Stimulated activated CD4-positive, alpha-beta T cell treated with anti-CD3 and anti-CD28 coated beads, Interleukin-12 subunit alpha, Interleukin-12 subunit beta, amount 100 ng/mL, for 4 hours (primary cell): Measurements from ENCODE around the gene PSD2.

Experiments used
- DNase-seq: peaks from one replicate; pipeline ENCODE4 v3.0.0-alpha.2; 2020

PSD2 gene

DNA sequence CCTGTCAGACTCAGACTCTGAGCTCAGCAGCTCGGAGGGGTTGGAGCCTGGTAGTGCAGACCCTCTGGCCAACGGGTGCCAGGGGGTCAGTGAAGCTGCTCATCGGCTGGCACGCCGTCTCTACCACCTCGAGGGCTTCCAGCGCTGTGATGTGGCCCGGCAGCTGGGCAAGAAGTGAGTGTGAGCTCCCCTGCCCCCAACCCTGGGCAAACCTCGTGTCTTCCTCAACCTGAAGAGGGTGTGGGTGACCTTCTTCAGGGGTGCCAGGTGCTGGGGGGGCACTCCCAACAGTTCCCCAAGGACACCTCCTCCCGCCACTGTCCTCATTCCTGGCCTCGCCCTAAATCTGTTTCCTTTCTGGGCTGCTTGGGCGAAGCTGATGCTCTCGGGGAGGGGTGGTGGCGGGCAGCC, 18.6 kb downstream of the PSD2 start:
- DNase-seq: no peak

GRCh38 chr5:139814704-139815280, 19.2 kb downstream of the PSD2 start:
- DNase-seq: no peak

DNA sequence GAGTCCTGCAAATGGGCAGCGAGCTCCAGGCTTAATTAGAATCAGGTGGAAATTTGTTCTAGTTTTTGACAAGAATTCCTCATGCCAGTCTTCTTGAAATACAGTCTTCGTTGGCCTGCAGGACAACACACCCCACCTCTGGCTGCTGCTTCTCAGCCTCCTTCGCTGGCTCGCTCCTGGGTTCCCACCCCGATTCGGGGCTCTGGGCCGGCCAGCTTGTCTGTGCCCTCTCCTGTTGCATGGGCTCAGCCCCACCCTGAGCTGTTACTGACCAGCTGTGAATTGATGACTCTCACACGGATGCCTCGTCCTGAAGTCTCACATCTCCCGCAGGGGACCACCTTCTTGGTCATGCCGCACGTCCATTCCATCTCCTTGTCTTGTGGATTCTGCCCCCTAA, 21.0 kb downstream of the PSD2 start:
- DNase-seq: no peak

- DNase-seq: no peak
Observed at GRCh38 chr5:139817362-139817761, 21.8 kb downstream of the PSD2 start.

DNA sequence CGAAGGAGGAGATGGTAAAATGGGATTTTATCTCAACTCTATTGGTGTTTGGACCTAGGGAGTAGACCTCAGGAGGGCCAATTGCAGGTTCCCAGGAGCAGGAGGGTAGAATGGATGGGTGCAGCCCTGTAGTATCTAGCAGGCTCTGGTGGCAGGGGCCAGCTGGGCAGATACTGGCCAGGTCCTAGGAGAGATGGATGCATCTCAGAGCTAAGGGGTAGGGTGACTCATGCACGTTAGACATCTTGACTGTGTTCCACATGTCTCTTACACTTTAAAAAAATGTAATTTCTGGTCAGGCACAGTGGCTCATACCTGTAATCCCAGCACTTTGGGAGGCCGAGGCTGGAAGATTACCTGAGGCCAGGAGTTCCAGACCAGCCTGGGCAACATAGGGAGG, 22.4 kb downstream of the PSD2 start:
- no peak for DNase-seq

- DNase-seq: no peak
Observed at GRCh38 chr5:139820130-139820529, 24.5 kb downstream of the PSD2 start.

- DNase-seq: no peak
Observed at GRCh38 chr5:139820606-139821005, 25.0 kb downstream of the PSD2 start.

GRCh38 chr5:139821806-139822552, 26.4 kb downstream of the PSD2 start:
- DNase-seq: no peak

DNA sequence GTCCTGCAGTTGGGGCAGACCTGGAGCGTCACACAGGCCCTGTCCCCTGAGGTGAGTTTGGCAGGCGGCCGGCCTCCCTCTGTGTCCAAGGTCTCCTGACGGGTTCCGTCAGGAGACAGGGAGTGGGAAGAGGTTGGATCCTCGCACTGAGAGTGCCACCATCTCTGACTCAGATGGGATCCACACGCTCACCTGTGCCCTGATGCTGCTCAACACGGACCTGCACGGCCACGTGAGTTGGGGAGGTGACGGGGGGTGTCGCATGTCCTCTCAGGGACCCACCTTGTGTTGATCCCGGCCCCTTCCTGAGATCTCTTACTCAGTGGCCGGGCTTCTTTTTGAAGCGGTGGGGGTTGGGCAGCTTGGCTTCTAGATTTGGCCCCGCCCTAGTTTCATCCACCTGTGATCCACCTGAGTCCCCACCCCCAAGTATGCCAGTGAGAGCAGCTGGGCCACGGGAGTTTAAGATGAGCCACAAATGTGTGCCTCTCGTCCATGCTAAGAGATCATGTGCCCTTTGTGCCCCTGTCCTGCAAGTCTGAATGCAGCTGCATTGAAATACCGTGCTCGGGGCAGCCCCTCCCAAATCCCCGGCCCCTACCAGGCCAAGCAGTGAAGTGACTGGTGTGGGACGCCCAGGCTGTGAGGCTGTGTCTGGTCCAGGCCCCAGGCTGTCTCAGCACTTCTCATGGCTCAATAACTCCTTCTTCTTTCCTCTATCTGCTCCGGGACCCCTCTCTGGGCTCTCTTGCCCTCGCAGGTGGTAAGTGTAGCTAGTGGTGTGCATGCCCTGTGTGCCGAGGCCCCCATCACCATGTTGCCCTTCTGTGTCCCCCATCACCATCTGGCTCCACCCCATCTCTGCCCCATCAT, 27.2 kb downstream of the PSD2 start:
- DNase-seq: no peak

GRCh38 chr5:139823757-139824355, 28.2 kb downstream of the PSD2 start:
- DNase-seq: no peak

DNA sequence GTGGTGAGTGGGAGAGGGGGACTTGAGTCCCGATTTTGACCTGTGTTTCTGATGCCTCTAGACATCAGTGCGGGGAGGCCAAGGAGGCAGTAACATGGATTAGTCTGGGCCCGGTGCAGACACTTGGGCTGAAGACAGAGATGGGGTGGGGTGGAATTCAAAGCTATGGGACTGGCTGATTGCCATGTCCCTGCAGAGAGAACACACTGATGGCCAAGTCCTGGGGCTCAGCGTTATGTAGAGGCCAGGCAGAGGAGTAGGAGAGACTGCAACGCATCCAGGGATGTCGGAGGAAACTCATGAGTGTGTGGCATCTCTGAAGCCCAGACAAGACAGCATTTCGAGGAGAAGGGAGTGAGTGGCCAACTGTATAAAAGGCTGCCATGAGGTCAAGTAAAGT, 30.1 kb downstream of the PSD2 start:
- no peak for DNase-seq

DNA sequence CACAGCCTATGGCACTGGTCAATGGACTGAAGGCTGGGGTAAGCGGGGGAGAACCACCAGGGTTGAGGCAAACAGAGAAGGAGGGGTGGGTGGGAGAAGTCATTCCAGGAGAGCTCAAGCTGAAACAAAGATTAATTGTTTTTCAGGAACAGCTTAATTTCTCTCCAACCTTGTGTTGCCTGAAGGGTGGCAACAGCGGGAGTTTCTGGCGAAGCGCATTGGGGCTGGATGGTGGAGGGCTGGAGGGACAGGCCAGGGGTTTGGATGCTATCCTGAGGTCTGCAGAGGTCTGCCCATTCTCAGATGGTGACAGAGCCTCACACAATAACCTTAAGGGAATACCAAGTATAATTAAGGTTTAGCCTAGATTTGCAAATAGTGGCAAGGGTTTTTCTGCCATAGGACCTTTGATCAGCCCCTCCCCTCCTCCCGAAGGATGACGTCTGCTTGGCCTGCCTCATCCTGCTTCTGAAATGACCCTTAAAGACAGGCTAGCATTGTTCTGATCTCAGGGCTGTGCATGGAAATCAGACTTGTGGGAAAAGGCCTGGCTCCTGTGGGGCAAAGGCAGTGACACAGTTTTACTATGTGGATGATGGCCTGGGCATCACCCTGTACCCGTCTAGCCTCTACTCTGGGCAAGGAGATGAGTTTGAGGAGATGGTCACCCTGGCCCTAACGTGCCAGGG, 32.7 kb downstream of the PSD2 start:
- no peak for DNase-seq

DNA sequence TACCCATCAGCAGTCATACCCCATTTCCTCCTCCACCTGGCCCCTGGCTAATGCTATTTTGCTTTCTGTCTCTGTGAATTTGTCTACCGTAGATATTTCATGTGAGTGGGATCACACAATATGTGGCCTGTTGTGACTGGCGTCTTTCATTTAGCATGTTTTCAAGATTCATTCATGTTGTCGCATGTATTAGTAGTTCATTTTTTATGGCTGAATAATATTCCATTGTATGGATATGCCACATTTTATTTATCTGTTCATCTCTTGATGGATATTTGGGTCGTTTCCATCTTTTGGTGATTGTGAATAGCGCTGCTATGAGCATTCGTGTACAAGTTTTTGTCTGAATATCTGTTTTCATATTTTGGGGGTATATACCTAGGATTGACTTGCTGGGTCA, 33.9 kb downstream of the PSD2 start:
- no peak for DNase-seq

- DNase-seq: no peak
Observed at GRCh38 chr5:139831624-139832023, 36.0 kb downstream of the PSD2 start.

DNA sequence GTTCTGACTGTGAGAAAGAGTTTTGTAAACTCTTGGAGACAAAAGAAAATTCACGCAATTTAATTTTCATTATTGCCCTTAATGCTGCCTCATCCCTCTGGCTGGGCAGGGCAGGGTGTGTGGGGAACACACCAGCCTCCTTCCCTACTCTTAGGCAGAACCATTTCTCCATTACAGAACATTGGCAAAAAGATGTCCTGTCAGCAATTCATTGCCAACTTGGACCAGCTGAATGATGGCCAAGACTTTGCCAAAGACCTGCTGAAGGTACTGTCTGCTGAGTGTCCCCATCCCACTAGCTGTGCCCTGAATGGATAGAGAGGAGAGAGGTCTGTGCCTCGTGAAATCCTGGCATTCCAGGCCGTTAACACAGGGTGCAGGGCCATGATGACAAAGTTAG, 37.9 kb downstream of the PSD2 start:
- no peak for DNase-seq

DNA sequence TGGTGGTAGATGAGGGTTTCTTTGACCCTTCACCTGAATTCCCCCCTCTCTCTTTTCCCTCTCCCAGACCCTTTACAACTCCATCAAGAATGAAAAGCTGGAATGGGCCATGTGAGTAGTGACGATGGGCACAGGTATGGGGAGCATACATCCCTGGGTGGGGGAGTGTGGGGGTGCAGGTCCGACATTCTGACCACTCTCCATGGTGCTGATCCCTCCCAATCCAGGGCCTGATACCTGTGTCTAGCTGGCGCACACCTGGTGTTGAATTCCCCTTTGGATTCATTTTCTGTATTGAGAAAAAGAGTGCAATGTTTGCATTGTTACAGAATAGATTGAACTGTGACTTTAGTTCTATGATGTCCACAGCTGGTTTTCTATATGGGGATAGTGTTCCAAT, 40.0 kb downstream of the PSD2 start:
- no peak for DNase-seq

DNA sequence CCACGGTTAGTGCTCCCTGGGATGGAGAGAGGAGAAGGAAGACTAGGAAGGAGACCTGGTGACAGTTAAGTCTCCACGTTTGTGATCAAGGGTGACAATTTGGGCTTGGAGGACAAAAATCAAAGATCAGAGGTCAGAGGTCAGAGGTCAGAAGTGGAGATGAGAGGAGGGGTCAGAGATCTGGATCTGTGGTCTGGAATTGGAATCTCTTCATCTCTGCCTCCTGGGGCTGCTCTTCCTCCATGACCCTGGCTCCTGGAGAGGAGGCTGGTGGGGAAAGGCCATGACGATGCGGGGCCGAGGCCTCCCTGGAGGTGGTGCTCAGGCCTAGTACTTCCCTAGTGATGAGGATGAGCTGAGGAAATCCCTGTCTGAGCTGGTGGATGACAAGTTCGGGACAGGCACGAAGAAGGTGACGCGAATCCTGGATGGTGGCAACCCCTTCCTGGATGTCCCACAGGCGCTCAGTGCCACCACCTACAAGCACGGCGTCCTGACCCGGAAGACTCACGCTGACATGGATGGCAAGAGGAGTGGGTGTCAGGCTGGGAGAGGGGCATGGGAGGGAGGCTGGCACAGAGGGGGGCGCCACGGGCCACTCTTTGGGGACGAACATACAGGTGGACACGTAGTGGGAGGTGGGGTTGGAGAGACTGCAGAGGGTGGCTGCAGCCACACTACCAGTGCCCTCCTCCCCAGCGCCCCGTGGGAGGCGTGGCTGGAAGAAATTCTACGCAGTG, 41.0 kb downstream of the PSD2 start:
- DNase-seq: no peak

- DNase-seq: no peak
Observed at GRCh38 chr5:139837711-139838380, 42.2 kb downstream of the PSD2 start.

DNA sequence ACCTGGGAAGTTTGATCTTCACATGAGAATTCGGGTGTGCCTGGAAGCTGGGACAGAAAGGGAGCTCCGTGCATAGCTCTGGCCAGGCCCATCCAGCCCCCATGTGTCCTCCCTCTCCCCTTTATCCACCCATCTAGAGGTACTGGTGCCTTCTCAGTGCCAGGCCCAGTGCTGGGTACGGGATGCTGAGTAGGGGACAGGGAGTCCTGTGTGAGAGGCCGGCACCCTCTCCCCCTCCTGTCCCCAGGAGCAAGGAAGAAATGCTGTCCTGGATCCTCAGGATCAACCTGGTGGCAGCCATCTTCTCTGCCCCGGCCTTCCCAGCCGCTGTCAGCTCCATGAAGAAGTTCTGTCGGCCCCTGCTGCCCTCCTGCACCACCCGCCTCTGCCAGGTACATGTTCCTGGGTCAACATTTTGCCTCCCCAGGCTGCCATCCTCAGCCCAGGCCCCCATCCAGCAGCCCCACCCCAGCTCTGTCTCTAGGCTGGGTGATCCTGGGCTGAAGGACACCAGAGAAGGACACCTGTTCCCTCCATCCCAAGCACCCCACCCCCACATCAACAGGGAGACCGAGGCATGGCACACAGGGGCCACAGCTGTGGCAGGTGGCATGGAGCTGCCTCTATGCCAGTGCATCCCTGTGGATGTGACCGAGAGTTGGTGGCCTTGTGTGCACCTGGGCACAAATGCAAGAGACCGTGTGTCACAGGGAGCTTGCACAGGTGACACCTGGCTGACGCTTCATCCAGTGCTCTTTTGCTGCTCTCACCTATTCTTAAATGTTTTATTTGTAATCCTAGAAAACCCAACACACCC, 43.0 kb downstream of the PSD2 start:
- no peak for DNase-seq

GRCh38 chr5:139839232-139839815, 43.7 kb downstream of the PSD2 start:
- no peak for DNase-seq
